AG10803 (cell line): ENCODE measurements around the gene CGRRF1.

Experiments used
- DNase-seq: peaks from one replicate; pipeline ENCODE4 v3.0.0; 2010; ENCODE audit warnings: low read depth
- H3K4me3 ChIP-seq: 2 replicates; pipeline ENCODE4 v1.5.1; 2011; ENCODE audit warnings: mild to moderate bottlenecking, low read length, control low read depth
- CTCF ChIP-seq: conservative IDR thresholded peaks from 2 replicates; pipeline ENCODE4 v1.5.1; 2011; ENCODE audit warnings: mild to moderate bottlenecking, low read length, control low read depth, inconsistent platforms

CGRRF1 gene

GRCh38 chr14:54500744-54501143 is 9.0 kb upstream of the CGRRF1 start:
- H3K4me3 ChIP-seq: no peak overlapping the region
- DNase-seq: no peak
- TF ChIP-seq CTCF: no peak

GRCh38 chr14:54501480-54501879 is 8.2 kb upstream of the CGRRF1 start:
- H3K4me3 ChIP-seq: no peak overlapping the region
- no peak for TF ChIP-seq CTCF
- DNase-seq: no peak

GRCh38 chr14:54502602-54503001 is 7.1 kb upstream of the CGRRF1 start:
- peak; percentile 72 for DNase-seq
- no peak overlapping the region for H3K4me3 ChIP-seq
- no peak for TF ChIP-seq CTCF

GRCh38 chr14:54503486-54503885 is 6.2 kb upstream of the CGRRF1 start:
- H3K4me3 ChIP-seq: no peak overlapping the region
- DNase-seq: peak; percentile 67
- peak; percentile 58 for TF ChIP-seq CTCF

- TF ChIP-seq CTCF: no peak
- no peak overlapping the region for H3K4me3 ChIP-seq
- DNase-seq: no peak
These were observed 2.7 kb downstream of the CGRRF1 start for GRCh38 chr14:54512393-54512792.

- DNase-seq: no peak
- no peak for TF ChIP-seq CTCF
- H3K4me3 ChIP-seq: no peak overlapping the region
These were observed 6.0 kb downstream of the CGRRF1 start for GRCh38 chr14:54515670-54516069.

- no peak for TF ChIP-seq CTCF
- DNase-seq: no peak
- H3K4me3 ChIP-seq: no peak overlapping the region
These were observed 7.0 kb downstream of the CGRRF1 start for GRCh38 chr14:54516709-54517108.
